ENCODE results near the gene TNIK.

Gene TNIK

DNA sequence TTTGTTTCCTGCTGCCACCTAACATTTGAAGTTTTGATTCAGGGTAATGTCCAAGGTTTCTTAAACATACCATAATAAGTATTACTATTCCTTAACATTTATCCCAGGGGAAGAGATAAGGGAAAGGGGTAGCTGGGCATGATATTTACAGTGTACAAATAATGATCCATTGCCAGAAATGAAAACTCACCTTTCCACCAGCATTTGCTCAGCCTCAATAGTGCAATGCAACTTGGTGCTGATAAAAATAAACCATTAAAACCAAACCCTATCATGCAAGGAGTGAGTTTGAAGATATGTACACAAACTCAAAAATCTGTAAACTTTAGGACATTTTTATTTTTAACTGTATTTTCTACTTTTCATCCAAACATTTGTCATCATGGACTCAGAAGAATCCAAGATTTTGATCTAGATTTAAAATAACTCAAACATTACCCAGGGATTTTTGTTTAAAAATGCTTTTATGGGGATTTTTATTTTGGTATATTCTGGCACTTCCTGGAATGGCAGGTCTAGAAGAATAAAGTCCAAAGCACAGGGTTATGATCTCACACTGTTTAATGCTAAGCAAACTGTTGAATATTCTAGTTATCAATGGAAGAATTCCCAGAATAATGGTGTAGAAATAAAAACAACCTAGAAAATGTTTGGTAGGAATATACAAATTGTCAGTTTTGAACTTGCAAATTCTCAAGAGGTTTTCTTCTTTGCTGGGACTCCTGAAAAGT lies 401.2 kb downstream of the TNIK start:
- in situ Hi-C loops (cut with MboI; ENCODE audit: low sequenced_read_pairs) = no loop called here

GRCh38 chr3:171058058-171058457 lies 402.1 kb downstream of the TNIK start:
- in situ Hi-C loops (cut with MboI; ENCODE audit: low sequenced_read_pairs) = no loop called here

DNA sequence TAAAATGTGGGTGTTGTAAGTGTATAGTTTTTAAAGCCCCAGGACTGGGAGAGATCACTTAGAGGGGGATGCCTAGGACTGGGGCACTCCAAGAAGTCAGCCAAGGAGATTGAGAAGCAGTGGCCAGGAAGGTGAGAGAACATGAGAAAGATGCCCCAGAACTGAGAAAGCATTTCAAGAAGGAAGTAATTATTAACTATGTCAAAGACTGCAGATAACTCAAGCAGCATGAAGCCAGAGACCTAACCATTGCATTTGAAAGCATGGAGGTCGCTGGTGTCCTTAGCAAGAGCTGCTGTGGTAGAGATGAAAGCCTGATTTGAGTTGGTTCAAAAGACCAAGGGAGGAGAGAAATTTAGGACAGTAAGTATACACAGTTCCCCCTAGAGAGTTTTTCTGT lies 403.1 kb downstream of the TNIK start:
- in situ Hi-C loops (cut with MboI; ENCODE audit: low sequenced_read_pairs) = no loop called here

DNA sequence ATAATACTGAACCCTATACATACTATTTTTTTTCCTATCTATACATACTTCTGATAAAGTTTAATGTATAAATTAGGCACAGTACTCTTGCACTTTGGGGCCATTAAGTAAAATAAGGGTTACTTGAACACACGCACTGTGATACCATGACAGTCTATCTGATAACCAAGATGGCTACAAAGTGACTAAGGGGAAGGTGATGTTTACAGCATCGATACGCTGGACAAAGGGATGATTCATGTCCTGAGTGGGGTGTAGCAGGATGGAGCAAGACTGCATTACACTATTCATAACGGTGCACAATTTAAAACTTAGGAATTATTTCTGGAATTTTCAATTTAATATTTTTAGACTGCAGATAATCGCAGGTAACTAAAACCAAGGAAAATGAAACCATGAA lies 403.7 kb downstream of the TNIK start:
- in situ Hi-C loops (cut with MboI; ENCODE audit: low sequenced_read_pairs) = no loop called here

- in situ Hi-C loops (cut with MboI; ENCODE audit: low sequenced_read_pairs) = no loop called here
Measured at GRCh38 chr3:171055336-171056178, 404.6 kb downstream of the TNIK start.

- in situ Hi-C loops (cut with MboI; ENCODE audit: low sequenced_read_pairs) = no loop called here
Measured at GRCh38 chr3:171054921-171055320, 405.3 kb downstream of the TNIK start.

- in situ Hi-C loops (cut with MboI; ENCODE audit: low sequenced_read_pairs) = no loop called here
Measured at GRCh38 chr3:171054231-171054630, 406.0 kb downstream of the TNIK start.

DNA sequence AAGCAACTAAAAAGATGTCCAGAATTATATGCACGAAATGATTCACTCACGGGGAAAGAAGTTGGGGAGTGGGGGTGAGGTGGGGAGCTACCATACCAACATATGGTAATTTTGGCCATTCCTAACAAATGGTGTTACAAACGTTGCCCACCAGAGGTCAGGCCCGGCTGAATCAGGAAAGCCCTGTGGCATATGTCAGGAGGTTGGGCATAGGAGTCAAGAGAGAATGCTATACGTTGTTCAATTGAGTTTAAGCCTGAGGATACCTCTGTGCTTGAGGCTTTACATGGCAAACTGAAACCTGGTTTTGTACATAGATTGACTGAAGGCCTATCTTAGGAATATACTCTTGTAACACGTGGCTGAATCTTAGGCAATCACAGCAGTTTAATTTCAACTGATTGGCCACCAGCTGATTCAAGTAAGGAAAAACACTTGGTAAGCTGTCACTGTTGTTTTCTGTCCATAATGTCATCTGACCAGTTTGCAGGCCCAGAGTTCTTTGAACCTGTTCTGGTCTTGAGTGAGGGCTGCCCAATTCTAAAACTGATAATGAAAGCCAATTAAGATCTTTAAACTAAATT lies 410.3 kb downstream of the TNIK start:
- in situ Hi-C loops (cut with MboI; ENCODE audit: low sequenced_read_pairs) = no loop called here

DNA sequence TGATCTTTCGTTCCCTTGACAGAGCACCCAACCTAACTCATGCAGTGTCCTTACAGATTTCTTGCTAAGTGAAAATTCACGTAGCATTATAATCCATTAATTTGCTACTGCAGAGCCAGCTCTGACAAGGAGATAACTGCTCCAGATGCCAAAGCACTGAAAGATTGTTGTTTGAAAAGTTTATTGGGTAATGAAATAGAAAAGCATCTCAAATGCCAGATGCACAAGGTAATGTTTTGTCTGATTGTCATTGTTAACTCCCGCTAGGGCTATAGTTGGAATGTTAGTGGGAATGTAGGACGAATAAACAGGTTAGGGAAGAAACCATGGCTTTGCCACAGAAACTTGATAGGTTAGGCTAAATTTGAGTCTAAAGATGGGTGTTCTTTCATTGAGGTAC lies 413.4 kb downstream of the TNIK start:
- in situ Hi-C loops (cut with MboI; ENCODE audit: low sequenced_read_pairs) = no loop called here

GRCh38 chr3:171044835-171045793 lies 415.1 kb downstream of the TNIK start:
- in situ Hi-C loops (cut with MboI; ENCODE audit: low sequenced_read_pairs) = no loop called here

DNA sequence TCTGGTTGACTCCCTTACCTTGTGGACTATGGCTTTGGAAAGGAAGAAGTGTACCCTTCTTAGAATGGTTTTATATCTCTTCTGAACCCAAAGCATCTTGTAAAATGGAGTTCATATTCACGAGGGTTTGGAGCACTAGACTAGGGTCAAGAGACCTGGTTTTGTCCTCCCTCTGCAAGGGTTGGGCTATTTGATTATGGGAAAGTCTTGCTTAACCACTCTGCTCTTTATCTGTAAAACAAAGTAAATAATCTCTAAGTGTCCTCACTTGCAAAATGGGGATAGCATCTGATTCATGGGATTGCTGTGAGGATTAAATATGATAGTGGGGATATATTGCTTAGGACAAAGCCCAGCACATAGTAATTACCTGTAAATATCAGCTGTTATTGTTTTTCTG lies 415.8 kb downstream of the TNIK start:
- in situ Hi-C loops (cut with MboI; ENCODE audit: low sequenced_read_pairs) = no loop called here

DNA sequence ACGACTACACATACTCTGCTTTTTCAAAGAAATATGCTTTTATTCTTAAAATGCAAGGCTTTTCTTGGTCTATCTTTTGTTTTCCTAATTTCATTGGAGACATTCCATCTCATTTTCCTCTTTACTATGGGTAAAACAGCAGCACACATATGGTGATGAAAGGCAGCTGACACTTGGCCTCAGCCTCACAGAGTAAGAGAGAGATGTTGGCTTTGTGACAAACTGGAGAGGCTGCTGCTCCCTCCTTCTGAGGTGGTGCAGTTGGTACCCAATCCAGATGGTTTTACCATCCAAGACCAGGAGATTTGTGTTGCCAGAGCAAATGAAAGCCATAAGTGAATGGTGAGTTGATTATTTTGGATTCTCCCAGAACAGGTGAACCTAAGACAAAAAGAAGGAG lies 420.5 kb downstream of the TNIK start:
- in situ Hi-C loops (cut with MboI; ENCODE audit: low sequenced_read_pairs) = no loop called here

DNA sequence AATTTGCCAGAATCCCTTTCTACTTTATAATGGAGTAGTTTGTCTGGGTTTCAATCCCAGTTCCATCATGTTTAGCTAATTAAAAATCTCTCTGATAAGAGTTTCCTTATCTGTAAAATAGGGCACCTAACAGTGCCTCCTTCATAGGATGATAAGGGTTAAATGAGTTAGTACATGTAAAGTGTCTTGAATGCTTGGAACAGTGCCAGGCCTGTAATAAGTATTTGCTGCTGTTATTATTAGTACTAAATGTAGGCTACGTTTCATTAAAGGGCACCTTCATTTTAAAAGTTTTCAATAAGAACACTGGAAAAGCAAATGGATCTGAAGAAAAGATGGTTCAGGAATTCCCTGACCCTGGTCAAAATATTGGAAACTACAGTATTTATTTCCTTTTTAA lies 421.9 kb downstream of the TNIK start:
- in situ Hi-C loops (cut with MboI; ENCODE audit: low sequenced_read_pairs) = no loop called here

GRCh38 chr3:171028779-171029232 lies 431.4 kb downstream of the TNIK start:
- in situ Hi-C loops (cut with MboI; ENCODE audit: low sequenced_read_pairs) = no loop called here

DNA sequence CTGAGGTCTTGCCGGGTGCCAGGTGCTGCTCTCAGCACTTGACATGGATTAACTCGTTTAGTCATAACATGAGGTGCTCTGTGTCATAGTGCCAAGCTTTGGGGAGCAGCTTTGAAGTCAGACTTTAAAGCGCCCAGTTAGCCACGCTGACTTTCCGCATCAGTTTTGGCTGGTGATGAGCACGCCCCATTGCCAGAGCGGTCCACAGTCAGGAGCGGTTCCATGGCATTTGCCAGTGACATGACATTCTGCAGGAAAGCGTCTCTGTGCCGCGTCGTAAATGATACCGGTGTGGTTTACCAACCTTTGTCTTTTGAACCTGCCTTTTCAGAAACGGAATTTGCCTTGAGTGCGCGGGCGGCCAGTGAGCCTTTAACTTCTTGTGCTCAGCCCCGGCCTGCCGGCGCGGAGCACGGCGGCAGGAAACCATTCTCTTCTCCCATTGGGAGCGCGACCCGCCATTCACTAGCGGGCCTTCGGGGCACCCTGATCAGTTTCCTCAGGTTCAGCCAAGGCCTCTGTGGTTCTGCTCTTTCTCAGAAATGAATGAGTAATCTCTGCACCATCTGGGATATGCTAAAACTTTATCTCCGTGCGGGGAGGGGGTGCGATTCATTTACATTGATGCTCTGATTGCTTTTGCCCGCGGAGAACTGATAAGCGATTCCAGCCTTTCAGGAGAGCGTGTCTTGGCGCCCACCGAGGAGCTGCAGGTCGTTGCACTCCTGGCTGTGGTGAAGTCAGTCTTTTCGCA lies 432.0 kb downstream of the TNIK start:
- in situ Hi-C loops (cut with MboI; ENCODE audit: low sequenced_read_pairs) = no loop called here

- in situ Hi-C loops (cut with MboI; ENCODE audit: low sequenced_read_pairs) = no loop called here
Measured at GRCh38 chr3:171026597-171027293, 433.5 kb downstream of the TNIK start, which contains the start of gene SLC2A2. Gene SLC2A2 (minus strand): TSS chr3:171026720. CDS start chr3:171026670, 50 bp downstream.

GRCh38 chr3:171023566-171023965 lies 436.6 kb downstream of the TNIK start:
- in situ Hi-C loops (cut with MboI; ENCODE audit: low sequenced_read_pairs) = no loop called here

DNA sequence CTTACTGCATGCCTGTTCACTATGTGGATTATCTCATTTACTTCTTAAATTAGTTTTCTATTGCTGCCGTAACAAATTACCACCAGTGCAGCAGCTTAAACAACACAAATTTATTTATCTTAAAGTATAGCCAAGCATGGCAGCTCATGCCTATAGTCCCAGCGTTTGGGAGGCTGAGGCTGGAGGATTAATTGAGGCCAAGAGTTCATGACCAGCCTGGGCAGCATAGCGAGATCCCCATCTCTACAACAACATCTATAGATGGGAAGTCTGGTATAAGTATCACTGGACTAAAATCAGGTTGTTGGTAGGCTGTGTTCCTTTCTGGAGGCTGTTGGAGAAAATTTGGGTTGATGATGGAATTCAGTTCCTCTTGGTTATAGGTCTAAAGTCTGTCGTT lies 438.8 kb downstream of the TNIK start:
- in situ Hi-C loops (cut with MboI; ENCODE audit: low sequenced_read_pairs) = no loop called here
